NCI-H2107 (cell line): Measurements from ENCODE around the gene MARF1.
"Not testable (repeated sequence)": the region's sequence is repeated elsewhere in the genome, so short reads cannot be mapped to it uniquely, and the experiment has no call there.

Experiments used
- DNase-seq: peaks from one replicate; lab custom pipeline; 2025; lab: John Stamatoyannopoulos, UW

MARF1 gene, protein sequence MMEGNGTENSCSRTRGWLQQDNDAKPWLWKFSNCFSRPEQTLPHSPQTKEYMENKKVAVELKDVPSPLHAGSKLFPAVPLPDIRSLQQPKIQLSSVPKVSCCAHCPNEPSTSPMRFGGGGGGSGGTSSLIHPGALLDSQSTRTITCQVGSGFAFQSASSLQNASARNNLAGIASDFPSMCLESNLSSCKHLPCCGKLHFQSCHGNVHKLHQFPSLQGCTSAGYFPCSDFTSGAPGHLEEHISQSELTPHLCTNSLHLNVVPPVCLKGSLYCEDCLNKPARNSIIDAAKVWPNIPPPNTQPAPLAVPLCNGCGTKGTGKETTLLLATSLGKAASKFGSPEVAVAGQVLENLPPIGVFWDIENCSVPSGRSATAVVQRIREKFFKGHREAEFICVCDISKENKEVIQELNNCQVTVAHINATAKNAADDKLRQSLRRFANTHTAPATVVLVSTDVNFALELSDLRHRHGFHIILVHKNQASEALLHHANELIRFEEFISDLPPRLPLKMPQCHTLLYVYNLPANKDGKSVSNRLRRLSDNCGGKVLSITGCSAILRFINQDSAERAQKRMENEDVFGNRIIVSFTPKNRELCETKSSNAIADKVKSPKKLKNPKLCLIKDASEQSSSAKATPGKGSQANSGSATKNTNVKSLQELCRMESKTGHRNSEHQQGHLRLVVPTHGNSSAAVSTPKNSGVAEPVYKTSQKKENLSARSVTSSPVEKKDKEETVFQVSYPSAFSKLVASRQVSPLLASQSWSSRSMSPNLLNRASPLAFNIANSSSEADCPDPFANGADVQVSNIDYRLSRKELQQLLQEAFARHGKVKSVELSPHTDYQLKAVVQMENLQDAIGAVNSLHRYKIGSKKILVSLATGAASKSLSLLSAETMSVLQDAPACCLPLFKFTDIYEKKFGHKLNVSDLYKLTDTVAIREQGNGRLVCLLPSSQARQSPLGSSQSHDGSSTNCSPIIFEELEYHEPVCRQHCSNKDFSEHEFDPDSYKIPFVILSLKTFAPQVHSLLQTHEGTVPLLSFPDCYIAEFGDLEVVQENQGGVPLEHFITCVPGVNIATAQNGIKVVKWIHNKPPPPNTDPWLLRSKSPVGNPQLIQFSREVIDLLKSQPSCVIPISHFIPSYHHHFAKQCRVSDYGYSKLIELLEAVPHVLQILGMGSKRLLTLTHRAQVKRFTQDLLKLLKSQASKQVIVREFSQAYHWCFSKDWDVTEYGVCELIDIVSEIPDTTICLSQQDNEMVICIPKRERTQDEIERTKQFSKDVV (N-terminal part only)

DNA sequence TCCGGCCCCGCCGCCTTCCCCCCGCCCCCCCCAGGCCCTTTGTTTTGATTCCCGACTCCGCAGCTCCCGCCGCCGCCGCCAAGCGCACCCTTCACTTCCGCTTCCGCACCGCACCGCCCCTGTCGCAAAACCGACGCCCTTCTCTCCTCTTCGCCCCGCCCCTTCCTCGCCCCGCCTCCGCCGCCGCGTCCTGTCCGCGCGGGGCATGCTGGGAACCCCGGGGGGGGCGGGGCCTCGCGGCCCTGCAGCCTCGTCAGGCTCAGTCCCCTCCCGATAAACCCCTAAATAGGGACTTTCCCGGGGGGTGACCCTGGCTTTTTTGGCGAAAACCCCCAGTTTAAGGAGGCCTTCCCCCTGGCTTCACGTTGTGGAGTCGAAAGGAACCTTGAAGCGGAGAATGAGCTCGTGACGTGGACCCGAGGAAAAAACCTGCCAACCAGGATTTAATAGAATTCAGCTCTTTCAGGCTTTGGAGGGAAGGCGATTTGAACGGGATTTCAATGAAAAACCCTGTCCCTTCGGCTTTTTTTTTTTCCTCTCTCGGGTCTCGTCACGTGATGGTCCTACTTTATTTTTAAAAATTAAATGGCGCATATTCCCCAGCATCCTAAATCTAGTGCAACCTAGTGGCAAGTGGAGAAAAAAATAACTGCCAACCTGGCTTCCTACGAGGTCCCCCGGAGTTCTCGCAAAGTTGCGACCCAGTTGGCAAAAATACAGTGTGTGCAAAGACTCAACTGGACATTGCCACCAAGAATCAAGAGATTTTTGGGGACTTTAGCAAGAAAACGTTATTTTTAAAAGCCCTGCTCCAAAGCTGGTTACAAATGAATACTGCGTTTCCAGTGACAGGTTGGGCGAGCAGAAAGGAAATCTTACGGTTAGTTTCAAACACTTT, at the start of gene MARF1:
Gene MARF1, minus strand, starts transcription at position 107 of the 898 bp plus-strand sequence. CDS start 3,921 bp downstream, outside the sequence.
- peak; percentile 90 for DNase-seq

DNA sequence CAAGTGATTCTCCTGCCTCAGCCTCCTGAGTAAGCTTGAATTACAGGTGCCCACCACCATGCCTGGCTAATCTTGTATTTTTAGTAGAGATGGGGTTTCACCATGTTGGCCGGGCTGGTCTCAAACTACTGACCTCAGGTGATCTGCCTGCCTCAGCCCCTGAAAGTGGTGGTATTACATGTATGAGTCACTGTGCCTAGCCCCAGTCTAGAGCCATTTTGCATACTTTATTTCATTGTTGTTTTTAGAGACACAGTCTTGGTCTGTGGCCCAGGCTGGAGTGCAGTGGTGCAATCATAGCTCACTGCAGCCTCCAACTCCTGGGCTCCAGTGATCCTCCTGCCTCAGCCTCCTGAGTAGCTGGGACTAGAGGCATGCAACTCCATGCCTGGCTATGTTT, 49.6 kb upstream of the MARF1 start:
- DNase-seq, result not testable (repeated sequence)

DNA sequence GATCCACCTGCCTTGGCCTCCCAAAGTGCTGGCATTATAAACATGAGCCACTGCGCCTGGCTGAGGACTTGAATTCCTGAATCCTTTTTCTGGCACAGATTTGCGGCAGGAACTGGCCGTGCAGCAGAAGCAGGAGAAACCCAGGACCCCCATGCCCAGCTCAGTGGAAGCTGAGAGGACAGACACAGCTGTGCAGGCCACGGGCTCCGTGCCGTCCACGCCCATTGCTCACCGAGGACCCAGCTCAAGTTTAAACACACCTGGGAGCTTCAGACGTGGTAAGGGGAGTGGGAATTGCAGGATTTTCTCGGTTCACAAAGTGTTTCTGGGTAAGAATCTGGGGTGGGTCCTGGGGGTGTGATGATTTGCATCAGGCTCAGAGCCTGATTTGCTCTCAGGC, 48.1 kb upstream of the MARF1 start:
- no peak for DNase-seq

DNA sequence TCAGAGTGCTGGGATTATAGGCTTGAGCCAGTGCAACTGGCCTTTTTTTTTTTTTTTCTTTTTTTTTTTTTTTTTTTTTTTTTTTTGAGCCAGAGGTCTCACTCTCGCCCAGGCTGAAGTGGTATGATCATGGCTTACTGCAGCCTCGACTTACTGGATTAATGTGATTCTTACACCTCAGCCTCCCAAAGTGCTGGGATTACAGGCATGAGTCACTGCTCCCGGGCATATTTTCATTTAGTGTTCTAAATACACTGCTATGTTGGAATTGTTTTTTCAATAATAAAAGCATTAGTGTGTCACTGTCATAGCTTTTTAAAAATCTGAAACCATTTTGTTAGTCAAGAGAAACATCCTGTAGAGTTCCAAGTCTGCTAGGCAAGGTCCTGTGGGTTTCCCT, 47.3 kb upstream of the MARF1 start:
- DNase-seq, result no peak

DNA sequence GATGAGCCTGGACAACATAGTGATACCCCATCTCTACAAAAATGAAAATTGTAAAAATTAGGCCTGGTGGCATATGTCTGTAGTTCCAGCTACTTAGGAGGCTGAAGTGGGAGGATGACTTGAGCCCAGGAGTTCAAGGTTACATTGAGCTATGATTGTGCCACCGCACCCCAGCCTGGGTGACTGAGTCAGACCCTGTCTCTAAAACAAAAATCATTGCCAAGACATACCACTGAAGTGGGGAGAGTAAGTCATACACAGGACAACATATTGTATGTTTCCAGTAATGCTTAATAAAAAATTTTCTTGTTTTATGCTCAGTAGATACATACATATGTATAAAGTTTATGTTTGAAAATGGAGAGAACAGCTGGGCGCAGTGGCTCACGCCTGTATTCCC, 46.3 kb upstream of the MARF1 start:
- DNase-seq, result no peak

DNA sequence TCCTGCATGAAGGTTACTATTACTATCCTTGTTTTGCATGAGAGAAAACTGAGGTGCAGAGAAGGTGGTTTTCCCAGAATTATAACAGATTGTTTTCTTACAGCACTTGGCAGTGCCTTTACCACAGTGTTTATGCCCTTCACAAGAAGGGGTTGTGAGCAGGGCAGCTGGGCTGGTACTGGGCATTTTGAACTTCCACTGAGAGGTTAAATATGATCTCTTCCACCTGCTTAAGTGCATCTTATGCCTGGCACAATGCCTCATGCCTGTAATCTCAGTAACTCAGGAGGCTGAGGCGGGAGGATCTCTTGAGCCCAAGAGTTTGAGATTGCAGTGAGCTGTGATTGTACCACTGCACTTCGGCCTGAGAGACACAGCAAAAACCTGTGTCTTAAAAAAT, 43.3 kb upstream of the MARF1 start:
- DNase-seq, result no peak

DNA sequence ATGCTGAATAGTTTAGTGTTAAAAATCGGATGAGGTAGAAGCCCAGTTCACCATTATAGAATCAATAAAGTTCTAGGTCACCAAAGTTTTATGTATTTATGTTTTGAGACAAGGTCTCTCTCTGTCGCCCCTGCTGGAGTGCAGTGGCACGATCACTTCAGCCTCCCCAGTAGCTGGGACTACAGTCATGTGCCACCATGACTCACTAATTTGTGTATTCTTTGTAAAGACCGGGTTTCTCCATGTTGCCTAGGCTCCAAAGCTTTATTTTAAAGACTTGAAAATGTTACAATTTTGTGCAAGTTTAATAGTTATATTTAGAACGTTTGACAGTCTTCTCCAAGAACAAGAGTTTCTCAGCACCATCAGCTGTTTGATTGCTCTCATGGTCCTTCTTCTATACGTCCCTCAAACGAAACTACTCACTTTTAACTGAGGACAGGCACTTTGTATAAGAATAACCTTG, 39.2 kb upstream of the MARF1 start:
- no peak for DNase-seq

DNA sequence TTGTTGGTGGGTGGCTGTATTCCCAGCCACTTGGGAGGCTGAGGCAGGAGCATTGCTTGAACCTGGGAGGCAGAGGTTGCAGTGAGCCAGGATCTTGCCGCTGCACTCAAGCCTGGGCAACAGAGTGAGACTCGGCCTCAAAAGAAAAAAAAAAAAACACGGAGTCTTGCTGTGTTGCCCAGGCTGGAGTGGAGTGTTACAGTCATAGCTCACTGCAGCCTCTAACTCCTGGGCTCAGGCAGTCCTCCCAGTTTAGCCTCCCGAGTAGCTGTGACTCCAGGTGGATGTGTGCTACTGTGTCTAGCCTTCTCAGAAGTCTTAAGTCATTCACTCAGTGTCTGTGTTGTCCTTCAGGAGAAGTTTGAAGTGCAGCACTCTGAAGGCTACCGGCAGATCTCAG, 34.5 kb upstream of the MARF1 start:
- no peak for DNase-seq

DNA sequence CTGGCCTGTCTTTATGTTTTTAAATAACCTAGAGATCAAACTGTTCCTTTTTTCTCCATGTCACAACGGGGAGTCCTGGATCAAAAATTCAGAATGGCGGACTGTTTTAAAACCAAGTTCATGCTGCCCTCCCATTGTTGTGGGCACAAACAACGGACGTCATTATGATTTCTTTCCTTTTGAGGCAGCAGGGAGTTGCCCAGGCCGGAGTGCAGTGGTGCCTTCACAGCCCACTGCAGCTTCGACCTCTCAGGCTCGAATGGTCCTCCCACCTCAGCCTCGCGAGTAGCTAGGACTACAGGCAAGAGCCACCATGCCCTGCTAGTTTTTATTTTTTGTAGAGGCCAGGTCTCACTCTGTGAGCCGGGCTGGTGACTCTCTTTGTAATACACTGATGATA, 33.6 kb upstream of the MARF1 start:
- DNase-seq, result no peak

DNA sequence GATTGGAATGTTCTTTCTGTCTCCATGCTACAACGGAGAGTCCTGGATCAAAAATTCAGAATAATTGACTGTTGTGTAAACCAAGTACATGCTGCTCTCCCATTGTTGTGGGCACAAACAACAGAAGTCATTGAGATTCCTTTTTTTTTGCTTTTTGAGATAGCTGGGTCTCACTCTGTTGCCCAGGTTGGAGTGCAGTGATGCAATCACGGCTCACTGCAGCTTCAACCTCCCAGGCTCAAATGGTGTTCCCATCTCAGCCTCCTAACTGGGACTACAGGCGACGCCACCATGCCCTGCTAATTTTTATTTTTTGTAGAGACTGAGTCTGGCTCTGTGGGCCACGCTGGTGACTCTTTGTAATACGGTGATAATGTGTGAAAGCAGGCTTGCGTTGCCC, 31.6 kb upstream of the MARF1 start:
- DNase-seq, result no peak

DNA sequence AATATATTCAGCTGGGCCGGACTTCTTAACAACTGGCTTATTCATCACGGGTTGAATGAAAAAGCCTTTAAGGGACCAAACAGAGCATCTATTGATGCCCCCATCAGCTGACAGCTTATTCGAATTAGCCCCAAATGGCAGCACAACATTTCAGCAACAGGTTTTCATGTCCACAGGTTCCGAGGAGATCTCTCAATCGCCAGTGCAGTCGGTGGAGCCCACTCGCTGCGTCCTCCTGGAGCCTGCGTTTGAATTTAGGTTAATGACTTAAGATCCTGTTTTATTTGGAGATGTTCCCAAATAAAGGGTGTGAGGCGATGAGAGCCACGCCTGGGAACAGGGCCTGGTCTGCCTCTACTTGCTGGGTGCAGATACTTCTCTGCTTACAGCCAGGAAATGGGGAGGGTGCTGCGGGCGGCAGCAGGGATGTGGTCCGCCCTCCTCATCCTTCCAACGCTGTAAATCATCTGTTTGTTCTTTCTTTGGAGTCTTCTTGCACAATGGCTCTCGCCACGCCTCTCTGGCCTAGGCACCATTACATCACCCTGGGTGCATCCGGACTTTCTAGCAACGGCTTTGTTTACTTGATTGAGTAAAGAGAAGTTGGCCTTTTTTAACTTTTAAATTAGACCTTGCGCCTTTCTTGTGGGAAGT, 29.7 kb upstream of the MARF1 start:
- DNase-seq, result peak; percentile 67

DNA sequence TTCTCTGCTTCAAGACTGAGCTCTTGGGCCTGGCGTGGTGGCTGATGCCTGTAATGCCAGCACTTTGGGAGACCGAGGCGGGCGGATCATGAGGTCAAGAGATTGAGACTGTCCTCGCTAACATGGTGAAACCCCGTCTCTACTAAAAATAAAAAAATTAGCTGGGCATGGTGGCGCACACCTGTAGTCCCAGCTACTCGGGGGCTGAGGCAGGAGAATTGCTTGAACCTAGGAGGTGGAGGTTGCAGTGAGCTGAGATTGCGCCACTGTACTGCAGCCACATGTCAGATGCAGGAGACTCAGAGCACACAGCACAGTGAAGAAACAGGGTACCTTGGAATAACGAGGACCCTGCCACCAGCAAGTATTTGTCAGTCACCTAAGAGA, 29.2 kb upstream of the MARF1 start:
- not testable (repeated sequence) for DNase-seq

DNA sequence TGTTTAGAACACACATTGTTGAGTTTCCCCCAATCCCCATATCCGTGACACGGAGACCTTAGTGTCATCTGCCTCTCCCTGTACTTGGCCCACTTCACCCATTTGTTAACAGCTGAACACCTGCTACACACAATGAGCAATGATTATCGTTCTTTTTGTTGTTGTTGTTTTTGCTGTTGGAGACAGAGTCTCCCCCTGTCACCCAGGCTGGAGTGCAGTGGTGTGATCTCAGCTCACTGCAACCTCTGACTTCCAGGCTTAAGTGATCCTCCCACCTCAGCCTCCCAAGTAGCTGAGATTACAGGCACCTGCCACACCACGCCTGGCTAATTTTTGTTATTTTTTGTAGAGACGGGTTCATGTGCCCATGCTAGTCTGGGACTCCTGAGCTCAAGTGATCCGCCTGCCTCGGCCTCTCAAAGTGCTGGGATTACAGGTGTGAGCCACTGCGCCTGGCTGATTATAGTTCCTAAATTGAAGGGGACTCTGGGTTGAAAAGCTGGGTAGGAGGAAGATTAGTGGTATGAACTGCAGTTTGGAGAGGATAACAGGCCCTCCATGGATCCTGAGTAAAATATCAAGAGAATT, 28.7 kb upstream of the MARF1 start:
- no peak for DNase-seq

DNA sequence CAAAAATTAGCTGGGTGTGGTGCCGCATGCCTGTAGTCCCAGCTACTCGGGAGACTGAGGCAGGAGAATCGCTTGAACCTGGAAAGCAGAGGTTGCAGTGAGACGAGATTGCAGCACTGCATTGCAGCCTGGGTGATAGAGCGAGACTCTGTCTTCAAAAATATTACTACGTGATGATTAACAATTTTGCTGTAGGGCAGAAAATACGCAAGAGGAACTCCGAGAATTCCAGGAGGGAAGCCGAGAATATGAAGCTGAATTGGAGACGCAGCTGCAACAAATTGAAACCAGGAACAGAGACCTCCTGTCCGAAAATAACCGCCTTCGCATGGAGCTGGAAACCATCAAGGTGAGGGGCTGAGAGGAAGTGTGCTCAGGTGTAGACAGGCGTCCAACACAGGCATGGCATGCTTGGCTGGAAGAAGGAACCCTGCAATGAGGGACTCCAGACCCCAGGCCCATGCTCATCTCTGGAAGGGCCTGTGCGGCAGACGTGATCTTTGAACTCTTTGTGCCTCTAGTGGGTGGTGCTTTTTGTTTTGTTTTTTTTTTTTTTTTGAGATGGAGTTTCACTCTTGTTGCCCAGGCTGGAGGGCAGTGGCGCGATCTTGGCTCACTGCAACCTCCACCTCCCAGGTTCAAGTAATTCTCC, 24.3 kb upstream of the MARF1 start:
- no peak for DNase-seq

DNA sequence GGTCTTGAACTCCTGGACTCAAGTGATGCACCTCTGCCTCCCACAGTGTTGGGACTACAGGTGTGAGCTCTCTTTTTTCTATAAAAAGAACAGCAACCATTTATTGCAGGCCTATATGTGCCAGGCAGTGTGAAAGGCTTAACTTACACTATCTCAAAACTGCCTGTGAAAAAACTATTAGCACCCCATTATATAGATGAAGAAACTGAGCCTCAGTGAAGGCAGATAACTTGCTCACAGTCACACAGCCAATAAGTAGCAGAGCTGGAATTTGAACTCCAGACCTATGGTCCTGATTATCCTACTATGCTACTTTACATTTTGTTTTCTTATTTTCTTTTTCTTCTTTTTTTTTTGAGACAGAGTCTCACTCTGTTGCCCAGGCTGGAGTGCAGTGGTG, 22.2 kb upstream of the MARF1 start:
- DNase-seq, result no peak

DNA sequence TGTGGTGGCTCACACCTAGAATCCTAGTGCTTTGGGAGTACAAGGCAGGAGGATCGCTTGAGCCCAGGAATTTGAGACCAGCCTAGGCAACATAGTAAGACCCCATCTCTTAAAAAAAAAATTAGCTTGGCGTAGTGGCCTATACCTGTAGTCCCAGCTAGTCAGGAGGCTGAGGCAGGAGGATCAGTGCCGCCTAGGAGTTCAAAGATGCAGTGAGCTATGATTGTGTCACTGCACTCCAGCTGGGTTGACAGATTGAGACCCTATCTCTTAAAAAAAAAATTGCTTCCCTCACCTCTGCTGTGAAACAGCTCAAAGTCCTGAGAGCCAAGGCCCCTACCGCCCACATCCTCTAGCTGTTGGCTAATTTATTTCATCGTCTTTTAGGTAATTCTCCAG, 17.2 kb upstream of the MARF1 start:
- DNase-seq, result no peak

DNA sequence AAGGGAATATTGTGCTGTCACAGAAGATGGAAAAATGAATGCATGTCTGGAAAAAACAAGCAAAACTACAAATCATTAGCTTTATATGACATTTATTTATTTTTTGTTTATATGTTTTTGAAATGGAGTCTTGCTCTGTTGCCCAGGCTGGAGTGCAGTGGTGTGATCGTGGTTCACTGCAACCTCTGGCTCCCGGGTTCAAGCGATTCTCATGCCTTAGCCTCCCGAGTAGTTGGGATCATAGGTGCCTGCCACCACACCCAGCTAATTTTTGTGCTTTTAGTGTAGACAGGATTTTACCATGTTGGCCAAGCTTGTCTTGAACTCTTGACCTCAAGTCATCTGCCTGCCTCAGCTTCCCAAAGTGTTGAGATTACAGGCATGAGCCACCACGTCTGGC, 15.6 kb upstream of the MARF1 start:
- no peak for DNase-seq

DNA sequence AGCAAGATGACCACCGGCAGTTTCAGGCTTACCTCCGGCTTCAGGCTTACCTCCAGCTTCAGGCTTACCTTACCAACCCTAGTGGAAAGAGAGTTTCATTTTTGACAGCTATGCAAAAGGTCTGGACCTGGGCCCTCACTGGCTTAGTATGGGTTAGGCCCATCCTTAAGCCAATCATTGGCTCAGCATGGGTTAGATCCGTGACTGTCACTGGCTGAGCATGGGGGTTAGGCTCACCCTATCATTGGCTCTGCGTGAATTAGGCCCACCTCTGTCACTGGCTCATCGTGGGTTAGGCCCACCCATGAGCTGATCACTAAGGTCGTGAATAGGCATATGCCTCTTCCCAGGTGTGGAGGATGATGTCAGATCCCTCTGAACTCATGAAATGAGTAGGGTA, 15.2 kb upstream of the MARF1 start:
- no peak for DNase-seq

DNA sequence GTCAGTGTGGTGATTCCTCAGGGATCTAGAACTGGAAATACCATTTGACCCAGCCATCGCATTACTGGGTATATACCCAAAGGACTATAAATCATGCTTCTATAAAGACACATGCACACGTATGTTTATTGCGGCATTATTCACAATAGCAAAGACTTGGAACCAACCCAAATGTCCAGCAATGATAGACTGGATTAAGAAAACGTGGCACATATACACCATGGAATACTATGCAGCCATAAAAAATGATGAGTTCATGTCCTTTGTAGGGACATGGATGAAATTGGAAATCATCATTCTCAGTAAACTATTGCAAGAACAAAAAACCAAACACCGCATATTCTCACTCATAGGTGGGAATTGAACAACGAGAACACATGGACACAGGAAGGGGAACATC, 12.6 kb upstream of the MARF1 start:
- DNase-seq, result not testable (repeated sequence)

DNA sequence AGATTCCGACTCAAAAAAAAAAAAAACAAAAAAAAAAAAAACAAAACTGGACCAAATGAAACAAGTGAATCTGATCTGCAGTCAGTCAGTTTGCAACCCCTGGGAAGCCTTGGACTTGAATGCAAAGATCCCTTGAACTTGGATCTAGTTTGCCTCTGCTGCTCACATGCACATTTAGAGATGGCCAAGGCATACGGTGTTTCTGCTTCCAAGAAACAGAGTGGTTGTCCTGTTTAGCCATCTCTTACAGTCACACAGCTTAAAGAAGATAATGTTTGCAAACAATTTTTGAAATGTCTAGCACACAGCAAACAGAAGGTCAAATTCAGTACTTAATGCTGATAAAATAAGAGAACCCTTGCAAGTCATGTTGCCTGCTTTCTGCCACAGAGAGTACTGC, 11.6 kb upstream of the MARF1 start:
- DNase-seq, result no peak
